NCI-H2107 treated with DMSO at 0.1 percent for 48 hours (cell line): ENCODE data around the gene EIF3B.
"Not testable (repeated sequence)": the region's sequence is repeated elsewhere in the genome, so short reads cannot be mapped to it uniquely, and the experiment has no call there.

Experiments used
- DNase-seq: peaks from one replicate; lab custom pipeline; 2025; ENCODE audit not compliant: unreplicated experiment; lab: John Stamatoyannopoulos, UW

EIF3B gene

DNA sequence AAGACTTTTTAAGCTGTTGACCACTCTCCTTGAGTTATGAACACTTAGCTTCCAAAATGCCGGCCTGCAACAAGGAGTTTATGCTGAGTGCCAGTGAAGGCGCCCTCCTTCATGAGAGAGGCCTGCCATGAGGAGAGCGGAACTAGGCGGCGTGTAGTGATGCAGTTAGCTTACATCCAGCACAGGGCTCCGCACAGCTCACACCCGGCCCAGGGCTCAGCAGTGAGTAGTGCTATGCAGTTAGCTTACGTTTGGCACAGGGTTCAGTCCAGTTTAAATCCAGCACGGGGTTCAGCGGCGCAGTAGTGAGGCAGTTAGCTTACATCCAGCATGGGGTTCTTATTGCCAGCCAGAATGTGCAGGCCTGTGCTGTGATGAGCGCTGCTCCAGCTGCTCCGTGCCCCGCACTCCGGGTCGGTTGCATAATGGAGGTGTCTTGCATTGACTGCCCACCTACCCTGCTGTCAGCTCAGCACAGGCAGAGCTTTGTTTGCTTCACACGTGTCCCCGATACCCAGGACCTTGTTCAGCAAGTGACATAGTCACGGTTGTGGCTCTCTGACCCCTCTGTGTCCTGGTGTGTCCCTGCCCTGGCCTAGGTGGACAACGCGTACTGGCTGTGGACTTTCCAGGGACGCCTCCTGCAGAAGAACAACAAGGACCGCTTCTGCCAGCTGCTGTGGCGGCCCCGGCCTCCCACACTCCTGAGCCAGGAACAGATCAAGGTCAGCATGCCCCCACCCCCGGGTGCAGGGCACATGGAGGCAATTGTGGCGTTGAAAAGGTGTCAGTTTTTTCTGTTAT, 21.9 kb downstream of the EIF3B start:
- DNase-seq: no peak

DNA sequence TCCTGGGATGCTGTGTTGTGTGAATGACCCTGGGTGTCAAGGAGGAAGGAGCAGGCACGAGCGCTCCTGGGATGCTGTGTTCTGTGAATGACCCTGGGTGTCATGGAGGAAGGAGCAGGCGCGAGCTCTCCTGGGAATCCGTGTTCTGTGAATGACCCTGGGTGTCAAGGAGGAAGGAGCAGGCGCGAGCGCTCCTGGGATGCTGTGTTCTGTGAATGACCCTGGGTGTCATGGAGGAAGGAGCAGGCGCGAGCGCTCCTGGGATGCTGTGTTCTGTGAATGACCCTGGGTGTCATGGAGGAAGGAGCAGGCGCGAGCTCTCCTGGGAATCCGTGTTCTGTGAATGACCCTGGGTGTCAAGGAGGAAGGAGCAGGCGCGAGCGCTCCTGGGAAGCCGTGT, 22.9 kb downstream of the EIF3B start:
- not testable (repeated sequence) for DNase-seq

DNA sequence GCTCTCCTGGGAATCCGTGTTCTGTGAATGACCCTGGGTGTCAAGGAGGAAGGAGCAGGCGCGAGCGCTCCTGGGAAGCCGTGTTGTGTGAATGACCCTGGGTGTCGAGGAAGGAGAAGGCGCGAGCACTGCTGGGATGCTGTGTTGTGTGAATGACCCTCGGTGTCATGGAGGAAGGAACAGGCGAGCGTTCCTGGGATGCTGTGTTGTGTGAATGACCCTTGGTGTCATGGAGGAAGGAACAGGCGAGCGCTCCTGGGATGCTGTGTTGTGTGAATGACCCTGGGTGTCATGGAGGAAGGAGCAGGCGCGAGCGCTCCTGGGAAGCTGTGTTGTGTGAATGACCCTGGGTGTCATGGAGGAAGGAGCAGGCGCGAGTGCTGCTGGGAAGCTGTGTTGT, 23.5 kb downstream of the EIF3B start:
- not testable (repeated sequence) for DNase-seq

DNA sequence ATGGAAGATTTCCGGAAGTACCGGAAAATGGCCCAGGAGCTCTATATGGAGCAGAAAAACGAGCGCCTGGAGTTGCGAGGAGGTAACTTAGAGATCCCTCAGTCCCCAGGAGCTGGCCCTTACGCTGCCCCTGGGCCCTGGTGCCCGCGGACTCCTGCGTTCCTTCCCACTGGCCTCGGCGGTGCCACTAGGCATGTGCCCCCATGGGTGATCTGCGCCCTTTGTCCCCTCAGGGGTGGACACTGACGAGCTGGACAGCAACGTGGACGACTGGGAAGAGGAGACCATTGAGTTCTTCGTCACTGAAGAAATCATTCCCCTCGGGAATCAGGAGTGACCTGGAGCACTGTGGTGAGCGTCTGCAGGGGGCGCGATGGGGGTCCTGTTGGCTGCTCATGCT, 24.5 kb downstream of the EIF3B start:
- DNase-seq: no peak

DNA sequence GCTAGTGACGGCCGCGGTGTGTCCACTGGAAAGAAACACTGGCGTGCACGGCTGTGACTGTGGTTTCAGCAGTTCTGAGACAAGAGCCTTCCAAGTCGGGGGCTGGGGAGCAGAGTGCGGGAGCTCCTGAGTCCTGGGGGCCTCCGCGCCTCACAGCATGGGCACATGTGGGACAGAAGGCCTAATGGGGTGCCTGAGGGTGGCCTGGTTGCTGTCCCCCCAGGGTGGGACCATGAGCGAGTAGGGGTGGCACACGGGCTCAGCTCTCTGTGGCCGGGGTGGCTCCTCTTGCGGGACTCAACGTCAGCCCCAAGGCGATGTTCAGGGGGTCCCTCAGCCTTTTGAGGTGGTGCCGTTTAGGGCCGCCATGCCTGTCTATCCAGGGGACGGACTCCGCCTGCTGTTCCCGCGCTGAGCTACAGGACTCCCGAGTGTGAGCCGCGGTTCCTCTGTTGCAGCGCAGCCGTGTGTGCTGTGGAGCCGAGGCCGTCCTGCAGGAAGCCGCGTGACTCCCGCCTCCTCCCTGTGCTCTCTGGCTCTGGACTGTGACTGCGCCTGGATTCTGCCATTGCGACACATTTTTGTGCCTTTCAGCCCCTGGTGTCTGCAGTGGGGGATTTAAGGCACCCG, 25.3 kb downstream of the EIF3B start:
- DNase-seq: no peak

DNA sequence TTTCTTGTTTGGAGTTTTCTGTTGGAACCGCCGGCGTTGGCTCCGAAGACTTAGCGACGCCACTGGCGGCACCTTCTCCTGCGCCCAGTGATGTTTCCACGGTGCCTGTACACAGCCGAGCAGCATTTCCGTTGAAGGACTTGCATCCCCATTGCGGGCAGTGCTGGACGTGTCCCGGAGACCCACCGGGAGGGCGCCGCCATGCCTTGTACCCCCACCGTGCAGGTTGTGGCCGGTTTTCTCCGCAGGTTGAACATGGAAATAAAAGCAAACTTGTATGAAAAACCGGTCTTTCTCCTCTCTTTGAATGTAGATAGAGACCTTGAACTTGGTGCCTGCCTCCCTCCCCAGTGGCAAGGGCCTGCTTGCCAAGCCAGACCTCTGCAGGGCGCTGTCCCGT, 25.8 kb downstream of the EIF3B start:
- no peak for DNase-seq

DNA sequence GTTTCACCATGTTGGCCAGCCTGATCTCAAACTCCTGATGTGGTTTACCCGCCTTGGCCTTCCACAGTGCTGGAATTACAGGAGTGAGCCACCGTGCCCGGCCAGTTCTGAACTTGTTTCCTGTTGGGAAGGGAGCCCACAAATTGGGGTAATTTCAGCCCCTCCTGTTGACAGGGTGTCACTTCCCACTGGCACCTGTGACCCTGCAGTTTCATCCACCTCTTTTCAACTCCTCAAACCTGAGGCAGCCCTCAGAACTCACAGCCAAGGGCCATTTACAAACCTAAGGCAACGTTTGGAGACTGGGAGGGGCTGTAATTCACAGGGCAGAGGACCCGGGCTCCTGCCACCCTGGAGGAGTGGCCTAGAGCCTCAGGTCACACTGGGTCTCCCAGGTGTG, 26.6 kb downstream of the EIF3B start:
- DNase-seq: no peak

DNA sequence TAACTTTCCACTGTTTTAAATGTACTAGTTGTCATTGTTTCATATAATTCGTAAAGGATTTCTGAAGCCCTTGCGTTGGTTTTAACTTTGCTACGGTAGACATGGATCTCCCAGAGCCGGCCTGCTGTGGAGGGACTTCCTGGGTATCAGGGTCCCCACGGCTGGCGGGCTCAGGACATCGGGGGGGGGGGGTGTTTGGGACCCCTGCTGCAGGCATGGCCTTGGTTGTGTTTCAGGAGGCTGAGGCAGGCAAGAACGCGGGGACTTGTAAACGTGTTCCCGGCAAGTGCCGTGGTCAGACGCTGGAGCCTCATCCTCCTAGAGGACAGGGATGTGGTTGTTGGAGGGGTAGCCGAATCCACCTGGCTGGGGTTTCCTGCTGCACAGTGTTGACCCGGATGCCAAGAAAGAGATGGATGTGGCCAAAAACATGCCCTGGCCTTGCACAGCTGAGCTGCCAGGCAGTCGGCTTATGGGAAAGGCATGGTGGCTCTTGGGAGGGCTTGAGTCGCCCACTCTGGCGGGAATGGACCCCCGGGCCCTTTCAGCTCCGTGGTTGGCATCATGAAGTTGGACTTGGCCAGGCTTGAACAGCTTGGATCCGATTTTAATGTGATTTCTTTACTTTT, 27.4 kb downstream of the EIF3B start:
- DNase-seq: no peak

DNA sequence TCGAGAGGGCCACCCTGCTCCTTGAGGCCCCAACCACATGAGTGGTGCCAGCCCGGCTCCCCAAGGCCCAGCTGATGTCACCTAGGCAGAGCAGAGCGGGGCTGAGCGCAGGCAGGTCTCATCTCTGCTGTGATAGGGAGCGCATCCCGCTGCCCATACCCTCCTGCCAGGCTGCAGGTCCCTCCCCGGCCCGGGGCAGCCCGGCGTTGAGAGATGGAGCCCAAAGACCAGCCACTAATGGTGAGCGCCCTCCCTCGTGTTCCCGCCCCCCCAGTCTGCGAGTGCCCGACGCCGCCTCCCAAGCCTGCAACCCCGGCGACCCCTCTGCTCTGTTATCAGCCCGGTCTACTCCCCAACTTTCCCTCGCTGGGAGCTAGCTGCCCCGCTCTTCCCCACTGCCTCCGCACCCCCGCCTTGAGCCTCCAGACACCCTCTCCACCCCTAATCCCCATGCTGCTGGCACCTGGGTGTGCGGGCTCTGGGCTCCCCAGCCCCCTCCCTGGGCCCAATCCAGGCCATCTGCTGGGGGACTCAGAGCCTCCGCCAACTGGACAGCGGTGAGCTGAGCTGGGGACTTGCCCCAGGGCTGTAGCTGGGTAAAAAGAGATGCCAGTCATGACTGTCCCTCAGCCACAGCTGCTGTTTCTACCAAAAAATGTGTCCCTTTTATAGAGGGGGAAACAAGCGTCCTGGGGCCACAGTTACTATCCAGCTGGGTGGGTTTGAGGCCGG, 29.1 kb downstream of the EIF3B start:
- DNase-seq: no peak

DNA sequence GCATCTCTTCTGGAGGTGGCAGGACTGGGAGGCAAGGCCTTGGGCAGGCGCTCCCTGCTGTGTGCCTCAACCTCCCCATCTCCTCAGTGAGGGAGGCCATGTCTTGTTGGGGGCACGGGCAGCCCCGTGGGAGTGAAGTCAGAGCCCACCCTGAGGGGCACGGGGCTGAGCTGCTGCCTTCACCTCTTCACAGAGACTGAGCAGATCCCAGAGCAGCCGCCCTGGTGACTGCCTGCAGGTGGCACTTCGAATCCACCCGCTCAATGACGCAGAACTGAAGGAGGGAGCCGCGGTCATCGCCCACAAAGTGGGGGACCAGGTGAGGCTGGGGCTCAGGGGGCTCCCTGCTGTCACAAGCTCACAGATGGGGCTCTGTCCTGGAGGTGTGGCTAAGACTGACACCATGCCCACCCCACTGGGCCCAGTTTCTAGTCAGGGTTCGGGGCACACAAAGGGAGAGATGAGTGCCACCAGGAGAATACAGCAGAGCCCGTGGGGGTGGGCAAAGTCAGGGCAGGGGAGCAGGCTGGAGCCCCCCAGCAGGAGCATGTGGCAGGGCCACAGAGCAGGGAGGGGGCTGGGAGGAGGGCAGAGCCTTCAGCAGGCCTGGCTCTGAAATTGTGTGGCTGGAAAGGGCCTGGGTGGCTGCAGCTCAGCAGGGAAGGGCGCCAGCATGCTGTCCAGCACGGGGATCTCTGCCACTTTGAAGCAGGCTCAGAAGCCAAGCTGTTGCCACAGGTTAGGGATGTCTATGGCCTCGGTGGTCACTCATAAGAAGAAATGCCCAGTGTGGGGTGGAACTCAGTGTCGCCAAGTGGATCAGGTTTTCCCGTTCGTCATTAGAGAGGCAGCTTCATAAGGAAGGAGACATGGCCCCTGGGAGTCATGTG, 30.0 kb downstream of the EIF3B start:
- DNase-seq: no peak

DNA sequence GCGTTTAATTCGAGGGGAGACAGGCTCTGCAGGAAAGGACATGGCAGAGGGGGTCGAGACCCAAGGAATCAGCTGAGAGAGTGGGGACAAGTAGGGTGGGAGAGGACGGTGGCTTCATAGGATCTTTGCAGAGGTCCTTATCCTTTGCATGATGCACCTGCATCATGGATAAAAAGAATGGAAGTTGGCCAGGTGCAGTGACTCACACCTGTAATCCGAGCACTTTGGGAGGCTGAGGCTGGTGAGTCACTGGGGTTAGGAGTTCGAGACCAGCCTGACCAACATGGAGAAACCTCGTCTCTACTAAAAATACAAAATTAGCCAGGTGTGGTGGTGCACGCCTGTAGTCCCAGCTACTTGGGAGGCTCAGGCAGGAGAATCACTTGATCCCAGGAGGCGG, 31.5 kb downstream of the EIF3B start:
- DNase-seq: not testable (repeated sequence)

DNA sequence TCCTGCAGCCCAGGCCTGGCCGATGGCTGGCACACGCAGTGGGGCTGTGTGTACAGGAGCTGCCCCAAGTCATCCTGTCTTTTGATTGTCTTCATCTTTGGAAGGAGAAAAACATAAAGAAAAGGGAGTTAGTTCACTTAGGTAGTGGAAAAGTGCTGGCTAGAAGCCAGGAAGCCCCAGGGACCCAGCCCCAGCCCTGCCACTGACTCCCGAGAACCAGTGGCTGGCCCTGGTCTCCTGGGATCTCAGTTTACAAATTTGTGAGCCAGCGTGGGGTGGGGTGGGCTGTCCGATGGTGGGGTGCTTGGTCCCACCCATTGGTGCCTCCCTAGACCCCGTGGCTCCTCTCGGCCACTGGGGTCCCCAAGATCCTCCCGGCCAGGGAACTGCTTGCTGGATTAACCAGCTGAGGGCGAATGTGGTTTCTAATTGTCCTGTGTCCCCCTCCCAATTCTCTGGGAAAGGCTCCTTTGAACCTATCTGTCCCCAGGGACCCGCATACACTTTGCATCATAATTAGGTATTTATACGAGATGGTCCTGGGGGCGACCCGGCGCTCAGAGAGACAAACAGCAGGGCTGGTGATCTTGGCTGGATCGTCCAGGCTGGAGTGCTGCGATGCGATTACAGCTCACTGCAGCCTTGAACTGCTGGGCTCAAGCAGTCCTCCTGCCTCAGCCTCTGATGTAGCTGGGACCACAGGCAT, 32.5 kb downstream of the EIF3B start:
- no peak for DNase-seq

DNA sequence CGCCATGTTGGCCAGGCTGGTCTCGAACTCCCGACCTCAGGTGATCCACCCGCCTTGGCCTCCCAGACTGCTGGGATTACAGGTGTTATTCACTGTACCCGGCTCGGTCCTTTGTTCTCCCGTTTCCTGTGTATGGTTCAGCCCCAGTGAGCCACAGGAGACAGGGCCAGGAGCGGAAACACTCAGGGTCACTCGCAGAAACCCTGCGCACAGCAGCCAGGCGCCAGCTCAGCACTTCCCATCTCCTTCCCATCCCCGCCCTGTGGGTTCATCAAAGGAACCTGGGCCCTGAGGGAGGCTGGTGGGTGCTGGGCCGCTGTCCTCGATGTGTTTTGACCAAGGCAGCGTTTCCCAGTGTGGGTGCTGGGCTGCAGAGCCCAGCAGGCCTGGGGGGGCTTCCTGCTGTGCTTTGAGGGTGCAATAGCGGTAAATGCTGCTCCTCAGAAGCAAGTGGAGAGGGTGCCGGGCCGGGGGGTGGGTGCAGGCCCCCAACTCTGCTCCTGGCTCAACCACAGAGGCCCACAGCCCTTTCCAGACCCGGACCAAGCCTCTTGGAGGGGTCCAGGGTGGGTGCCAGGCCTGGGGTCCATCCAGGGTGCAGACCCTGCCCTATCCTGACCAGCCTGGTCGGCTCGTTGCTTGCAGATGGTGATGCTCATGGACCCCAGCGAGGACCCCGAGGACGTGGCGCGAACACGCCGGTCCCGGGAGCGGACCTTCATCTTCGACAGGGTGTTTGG, 33.4 kb downstream of the EIF3B start:
- DNase-seq: no peak

DNA sequence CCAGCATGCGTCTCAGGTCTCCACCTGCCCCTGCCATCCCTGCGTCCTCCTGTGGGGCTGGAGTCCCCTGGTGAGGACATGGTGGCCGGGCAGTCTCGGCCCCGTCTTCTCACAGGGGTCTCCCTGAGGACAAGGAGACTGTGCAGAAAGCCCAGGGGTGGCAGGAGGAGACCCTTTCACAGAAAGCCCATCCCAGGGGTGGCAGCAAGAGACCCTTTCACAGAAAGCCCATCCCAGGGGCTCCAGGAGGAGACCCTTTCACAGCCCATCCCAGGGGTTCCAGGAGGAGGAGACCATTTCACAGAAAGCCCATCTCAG, 34.0 kb downstream of the EIF3B start:
- no peak for DNase-seq

DNA sequence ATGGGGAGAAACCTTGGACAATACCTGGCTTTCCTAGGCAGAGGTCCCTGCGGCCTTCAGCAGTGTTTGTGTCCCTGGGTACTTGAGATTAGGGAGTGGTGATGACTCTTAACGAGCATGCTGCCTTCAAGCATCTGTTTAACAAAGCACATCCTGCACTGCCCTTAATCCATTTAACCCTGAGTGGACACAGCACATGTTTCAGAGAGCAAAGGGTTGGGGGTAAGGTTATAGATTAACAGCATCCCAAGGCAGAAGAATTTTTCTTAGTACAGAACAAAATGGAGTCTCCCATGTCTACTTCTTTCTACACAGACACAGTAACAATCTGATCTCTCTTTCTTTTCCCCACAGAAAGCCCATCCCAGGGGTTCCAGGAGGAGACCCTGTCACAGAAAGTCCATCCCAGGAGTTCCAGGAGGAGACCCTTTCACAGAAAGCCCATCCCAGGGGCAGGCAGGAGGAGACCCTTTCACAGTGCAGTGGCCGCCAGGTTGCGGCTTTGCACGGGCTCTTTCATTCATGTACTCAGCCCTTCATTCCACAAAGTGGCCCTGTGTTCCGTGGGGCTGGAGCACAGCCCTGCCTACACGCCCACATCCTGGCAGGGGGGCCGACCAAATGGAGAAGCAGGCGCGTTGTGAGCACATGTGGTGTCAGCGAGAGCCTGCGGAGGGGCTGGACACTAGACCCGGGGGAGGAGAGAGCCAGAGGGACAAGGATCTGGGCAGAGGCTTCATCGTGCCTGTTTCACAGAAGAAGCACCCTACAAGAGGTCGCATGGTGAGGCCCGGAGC, 35.6 kb downstream of the EIF3B start:
- not testable (repeated sequence) for DNase-seq

DNA sequence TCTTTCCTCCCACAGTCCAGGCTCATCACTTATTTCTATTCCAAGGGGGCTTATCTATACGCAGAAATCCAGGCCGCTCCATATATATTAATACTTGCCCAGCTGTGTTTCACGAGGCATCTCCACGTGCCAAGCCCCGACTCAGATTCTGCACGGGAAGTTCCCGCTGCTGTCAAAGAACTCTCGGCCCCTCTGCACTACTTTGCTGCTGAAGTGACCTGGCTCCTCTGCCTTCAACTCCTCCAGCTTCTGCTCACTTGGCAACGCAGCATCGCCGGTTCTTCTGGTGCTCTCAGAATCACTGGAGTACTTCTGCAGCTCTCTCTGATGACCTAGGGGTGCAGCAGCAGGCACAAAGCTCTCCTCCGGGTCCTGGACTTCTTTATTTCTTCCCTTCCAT, 39.1 kb downstream of the EIF3B start:
- no peak for DNase-seq

DNA sequence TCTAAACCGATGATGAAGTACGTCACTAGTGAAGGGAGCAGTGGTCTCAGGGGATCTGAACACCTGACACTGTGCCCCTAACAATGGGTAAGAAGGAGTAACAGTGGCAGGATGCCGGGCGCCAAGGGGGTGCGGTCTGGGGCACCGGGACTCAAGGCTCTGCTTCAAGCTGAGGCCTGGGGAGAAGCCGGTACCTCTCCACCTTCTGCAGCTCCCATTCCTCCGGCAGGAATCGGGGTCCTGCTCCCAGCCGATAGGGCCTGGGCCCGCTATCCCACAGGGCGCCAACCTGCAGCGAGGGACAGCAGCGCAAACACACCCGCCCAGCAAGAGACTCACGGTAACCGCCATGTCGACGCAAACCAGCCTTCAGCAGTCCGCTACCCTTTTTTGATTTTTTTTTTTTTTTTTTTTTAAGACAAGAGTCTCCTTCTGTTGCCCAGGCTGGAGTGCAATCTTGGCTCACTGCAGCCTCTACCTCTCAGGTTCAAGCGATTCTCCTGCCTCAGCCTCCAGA, 40.0 kb downstream of the EIF3B start:
- DNase-seq: no peak

DNA sequence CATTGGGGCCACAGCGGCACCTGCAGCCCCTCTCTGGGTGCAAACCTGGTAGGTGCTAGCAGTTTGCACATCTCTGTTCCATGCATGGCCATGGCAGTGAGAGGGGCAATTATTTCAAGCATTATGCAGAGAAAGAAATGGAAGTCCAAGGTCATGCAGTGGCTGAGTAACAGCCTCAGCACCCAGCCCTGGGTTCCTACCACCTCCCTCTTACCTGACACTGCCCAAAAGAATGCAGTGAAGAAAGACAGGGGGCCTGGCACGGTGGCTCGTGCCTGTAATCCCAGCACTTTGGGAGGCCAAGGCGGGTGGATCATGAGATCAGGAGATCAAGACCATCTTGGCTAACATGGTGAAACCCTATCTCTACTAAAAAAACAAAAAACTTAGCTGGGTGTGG, 43.9 kb downstream of the EIF3B start:
- DNase-seq: no peak
